Measurements from ENCODE around the gene CLDN4.
"Not testable (repeated sequence)": the region's sequence is repeated elsewhere in the genome, so short reads cannot be mapped to it uniquely, and the experiment has no call there.

CLDN4 gene, protein sequence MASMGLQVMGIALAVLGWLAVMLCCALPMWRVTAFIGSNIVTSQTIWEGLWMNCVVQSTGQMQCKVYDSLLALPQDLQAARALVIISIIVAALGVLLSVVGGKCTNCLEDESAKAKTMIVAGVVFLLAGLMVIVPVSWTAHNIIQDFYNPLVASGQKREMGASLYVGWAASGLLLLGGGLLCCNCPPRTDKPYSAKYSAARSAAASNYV

DNA sequence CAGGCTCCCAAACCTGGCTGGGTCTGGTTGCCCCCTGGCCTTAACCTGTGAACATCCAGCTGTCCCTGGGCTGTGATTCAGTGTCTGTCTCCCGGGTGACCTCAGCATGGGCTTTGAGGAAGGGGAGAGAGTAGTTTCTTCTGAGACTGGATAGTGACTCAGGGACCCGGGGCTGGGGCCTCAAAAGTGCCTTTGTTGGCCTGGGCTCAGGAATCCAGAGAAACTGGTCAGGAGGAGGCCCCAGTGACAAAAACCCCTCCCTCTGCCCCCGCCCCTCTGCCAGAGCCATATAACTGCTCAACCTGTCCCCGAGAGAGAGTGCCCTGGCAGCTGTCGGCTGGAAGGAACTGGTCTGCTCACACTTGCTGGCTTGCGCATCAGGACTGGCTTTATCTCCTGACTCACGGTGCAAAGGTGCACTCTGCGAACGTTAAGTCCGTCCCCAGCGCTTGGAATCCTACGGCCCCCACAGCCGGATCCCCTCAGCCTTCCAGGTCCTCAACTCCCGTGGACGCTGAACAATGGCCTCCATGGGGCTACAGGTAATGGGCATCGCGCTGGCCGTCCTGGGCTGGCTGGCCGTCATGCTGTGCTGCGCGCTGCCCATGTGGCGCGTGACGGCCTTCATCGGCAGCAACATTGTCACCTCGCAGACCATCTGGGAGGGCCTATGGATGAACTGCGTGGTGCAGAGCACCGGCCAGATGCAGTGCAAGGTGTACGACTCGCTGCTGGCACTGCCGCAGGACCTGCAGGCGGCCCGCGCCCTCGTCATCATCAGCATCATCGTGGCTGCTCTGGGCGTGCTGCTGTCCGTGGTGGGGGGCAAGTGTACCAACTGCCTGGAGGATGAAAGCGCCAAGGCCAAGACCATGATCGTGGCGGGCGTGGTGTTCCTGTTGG lies at the start of gene CLDN4:
CLDN4 (plus strand) TSS at position 316 of the 903 bp plus-strand sequence; CDS start at position 522, 206 bp downstream.
- DNase-seq = no peak

DNA sequence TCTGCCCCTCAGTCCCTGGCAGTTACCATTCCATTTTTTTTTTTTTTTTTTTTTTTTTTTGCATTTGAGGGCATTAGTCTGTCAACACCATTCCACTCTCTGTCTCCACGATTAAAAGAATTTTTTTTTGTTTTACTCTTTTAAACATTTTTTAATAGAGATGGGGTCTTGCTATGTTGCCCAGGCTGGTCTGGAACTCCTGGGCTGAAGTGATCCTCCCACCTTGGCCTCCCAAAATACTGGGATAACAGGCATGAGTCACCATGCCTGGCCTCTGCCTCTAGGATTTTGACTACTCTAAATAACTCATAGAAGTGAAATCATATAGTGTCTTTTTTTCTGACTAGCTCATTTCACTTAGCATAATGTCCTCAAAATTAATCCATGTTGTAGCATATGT lies 44.2 kb upstream of the CLDN4 start:
- DNase-seq = no peak

DNA sequence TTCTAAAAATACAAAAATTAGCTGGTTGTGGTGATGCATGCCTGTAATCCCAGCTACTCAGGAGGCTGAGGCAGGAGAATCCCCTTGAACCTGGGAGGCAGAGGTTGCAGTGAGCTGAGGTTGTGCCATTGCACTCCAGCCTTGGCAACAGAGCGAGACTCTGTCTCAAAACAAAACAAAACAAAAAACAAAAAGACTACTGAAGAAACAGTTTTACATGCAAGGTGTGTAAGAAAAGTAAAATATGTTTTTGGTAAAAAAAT lies 43.1 kb upstream of the CLDN4 start:
- not testable (repeated sequence) for DNase-seq

DNA sequence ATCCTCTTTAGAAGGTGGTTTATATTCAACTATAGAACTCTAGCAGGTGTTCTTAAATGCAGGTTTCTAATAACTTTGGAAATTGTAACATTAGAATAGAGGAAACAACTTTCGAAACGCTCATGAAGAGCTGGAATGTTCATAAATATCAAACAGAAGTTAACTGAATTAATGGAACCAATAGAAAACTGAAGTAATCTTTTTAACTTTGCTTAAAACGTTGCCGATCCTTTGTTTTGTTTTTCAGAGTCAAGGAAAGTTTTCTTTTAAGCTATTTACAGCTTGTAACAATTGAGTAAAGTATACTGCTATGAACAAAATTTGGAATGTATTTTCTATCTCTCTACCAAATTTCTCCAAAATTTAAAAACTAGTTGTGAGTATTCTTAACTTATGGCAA lies 41.7 kb upstream of the CLDN4 start:
- DNase-seq = no peak

DNA sequence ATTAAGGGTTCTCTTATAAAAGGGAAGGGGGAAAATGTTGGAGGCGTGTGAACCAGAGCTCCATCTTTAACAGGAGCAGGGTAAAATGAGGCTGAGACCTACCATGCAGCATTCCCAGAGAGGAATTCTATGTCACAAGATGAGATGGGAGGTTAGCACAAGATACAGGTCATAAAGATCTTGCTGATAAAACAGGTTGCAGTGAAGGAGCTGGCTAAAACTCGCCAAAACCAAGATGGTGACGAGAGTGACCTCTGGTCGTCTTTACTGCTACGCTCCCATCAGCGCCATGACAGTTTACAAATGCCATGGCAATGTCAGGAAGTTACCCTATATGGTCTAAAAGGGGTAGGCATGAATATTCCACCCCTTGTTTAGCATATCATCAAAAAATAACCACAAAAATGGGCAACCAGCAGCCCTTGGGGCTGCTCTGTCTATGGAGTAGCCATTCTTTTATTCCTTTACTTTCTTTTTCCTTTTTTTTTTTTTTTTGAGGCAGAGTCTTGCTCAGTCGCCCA lies 39.6 kb upstream of the CLDN4 start:
- DNase-seq = not testable (repeated sequence)

DNA sequence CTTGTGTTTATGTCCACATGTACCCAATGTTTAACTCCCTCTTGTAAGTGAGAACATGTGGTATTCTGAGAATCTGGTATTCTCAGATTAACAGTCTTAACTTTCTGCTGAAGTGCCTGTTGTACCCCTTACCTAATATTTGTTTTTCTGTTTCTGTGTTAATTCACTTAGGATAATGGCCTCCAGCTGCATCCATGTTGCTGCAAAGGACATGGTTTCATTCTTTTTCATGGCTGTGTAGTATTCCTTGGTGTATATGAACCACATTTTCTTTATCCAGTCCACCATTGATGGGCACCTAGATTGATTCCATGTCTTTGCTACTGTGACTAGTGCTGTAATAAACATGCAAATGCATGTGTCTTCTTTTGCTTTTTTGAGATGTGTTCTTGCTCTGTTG lies 35.6 kb upstream of the CLDN4 start:
- DNase-seq = not testable (repeated sequence)

DNA sequence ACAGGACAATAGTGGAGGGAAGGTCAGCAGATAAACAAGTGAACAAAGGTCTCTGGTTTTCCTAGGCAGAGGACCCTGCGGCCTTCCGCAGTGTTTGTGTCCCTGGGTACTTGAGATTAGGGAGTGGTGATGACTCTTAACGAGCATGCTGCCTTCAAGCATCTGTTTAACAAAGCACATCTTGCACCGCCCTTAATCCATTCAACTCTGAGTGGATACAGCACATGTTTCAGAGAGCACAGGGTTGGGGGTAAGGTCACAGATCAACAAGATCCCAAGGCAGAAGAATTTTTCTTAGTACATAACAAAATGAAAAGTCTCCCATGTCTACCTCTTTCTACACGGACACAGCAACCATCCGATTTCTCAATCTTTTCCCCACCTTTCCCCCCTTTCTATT lies 34.1 kb upstream of the CLDN4 start:
- not testable (repeated sequence) for DNase-seq

DNA sequence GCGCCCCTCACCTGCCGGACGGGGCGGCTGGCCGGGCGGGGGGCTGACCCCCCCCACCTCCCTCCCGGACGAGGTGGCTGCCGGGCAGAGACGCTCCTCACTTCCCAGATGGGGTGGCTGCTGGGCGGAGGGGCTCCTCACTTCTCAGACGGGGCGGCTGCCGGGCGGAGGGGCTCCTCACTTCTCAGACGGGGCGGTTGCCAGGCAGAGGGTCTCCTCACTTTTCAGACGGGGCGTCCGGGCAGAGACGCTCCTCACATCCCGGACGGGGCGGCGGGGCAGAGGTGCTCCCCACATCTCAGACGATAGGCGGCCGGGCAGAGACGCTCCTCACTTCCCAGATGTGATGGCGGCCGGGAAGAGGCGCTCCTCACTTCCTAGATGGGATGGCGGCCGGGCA lies 33.6 kb upstream of the CLDN4 start:
- not testable (repeated sequence) for DNase-seq

DNA sequence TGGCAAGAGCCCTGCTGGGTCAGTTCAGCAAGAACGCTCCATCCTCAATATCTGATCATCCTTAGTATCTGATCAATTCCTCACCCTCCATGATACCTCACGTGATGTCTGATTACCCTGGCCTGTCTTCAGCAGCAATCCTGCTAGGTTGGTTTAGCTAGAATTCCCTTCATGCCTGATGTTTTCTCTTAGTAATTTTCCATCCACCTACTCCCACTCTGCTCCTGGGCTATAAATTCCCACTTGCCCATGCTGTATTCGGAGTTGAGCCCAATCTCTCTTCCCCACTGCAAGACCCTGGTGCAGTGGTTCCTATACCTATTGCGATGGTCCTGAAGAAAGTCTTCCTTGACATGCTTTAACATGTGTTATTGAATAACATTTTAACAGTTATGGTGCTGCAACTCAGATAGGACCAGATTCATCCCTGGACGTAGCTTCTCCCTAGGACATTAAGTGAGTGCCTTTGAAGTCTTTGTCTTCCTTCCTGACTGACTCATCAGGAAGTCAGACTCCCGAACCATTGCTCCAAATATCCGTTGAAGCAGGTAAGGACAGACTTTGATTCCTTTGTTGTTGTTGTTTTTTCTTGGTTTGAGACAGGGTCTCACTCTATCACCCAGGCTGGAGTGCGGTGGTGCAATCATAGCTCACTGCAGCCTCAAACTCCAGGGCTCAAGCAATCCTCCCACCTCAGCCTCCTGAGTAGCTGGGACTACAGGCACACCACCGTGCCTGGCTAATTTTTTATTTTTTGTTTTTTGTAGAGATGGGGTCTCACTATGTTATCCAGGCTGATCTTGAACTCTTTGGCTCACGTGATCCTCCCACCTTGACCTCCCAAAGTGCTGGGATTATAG lies 31.3 kb upstream of the CLDN4 start:
- DNase-seq = no peak

DNA sequence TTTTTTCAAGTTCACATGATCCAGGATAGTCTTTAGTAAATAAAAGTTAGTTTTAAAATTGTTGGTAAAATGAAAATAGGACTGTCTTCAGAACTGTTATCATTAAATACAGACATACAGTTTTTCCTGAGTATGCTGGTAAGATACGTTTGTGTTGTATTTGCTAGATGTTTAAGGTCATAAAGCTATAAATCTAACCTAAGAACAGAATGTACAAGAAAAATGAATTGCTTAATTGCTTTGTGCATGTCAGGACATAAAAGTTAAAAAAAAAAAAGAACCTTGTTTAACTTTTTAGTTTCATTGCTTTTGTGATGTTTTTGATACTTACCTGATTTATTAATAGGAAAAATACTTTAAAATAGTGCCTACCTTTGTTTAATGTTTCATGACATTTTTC lies 29.2 kb upstream of the CLDN4 start:
- DNase-seq = no peak

DNA sequence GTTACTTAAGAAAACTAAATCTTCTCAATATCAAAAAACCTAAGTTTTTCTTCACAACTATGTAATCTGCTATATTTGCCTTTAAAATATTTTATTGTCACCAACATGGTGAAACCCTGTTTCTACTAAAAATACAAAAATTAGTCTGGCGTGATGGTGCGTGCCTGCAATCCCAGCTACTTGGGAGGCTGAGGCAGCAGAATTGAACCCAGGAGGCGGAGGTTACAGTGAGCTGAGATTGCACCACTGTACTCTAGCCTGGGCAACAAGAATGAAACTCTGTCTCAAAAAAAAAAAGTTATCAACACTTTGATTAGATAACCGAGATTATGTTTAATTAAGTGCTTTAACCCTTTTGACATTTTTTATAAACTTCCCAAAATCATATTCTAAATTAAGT lies 28.3 kb upstream of the CLDN4 start:
- no peak for DNase-seq

DNA sequence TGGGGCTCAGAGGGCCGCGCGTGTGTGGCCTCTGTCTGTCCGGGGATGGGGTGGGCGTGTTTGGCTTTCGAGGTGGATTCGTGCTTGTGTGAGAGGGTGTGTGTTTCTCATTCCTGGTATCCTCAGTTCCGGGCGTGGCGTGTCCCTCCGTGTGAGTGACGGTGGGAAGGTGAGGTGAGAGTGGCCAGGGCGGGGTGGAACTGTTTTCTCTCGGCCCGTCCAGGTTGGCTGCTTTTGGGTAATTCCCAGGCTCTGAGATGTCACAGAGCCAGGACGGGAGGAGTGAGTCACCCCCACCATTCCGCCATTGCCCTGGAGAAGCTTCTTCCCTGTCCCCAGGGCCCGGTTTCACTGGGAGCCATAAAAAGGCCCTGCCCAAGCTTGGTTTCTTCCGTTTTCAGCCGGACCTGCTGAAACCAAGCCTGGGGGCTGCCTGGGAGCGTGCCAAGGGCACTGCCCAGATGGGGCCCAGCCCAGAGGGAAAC lies 21.3 kb upstream of the CLDN4 start:
- DNase-seq = no peak

DNA sequence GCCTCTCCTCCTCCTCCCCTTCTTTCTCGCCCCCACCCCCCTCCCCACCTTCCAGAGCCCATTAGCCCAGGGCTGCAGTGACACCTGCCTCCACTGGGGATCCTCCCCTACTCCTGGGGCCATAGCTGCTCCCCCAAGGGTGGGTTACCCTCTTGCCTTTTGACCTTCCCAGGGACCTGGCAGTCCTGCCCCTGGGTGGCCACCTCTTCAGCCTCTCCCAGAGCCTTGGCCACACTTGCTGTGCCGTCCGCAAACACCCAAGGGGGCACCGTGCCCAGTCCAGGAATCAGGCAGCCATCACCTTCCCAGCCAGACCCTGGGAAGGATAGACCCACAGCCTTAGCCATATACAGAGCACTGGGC lies 19.8 kb upstream of the CLDN4 start:
- no peak for DNase-seq

DNA sequence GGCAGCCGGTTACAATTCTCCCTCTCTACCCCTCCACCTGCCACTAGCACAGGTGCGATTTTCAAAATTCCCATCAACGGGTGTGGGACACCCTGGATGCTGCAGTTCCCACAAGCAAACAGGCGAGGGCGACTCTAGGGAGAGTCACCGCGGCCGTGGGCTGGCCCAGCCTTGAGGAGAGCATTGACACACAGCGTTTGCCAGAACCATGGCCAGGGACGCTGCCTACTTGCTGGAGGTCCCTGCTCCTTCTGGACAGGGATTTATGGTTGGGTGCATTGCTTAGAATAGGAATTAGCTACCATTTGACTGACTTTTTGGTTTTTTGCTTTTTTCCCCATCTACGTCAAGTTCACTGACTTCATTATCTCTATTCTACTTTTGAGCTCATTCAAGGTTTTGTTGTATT lies 19.0 kb upstream of the CLDN4 start:
- peak; percentile 56 for DNase-seq

DNA sequence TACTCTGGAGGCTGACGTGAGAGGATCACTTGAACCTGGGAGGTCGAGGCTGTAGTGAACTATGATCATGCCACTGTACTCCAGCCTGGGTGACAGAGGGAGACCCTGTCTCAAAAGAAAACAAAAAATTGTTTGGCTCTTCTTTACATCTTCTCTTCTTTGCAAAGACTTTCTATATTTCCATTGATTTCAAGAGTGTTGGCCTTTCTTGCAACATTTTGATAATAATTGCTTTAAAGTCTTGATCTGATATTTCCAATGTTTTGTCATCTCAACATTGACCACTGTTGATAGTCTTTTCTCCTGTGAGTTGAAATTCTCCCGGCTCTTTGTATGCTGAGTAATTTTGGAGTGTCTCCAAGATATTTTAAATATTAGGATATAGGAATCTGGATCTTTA lies 17.8 kb upstream of the CLDN4 start:
- no peak for DNase-seq

DNA sequence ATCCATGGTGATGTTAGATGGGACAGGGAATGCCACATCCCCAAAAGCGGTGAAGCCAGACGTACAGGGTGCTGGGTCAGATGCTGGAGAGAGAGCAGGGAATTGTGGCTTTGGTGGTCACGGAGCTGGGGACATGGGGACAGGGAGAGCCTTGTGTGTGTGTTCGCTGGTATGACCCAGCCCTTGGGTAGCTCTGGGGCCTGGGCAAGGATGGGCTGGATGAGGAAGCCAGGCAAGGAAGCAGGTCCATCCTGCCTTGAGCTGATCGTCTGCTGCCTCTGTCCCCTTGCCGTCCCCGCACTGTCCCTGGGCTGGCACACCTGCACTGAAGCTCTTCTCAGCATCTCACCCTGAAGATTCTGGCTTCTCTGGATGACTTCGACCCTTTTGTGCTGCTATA lies 15.4 kb upstream of the CLDN4 start:
- DNase-seq = no peak

DNA sequence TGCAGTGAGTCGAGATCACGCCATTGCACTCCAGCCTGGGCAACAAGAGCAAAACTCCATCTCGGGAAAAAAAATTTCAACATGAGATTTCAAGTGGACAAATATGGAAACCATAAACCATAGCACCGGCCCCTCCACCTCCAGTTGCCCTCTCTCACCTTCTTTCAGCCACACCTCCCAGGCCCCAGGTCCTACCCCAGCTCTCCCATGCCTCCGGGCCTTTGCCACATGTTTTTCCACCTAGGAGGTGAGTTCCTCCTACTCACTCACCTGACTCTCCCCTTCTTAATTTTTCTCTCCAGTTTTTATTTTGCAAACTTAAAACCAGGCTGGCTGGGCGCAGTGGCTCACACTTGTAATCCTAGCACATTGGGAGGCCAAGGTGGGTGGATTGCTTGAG lies 13.7 kb upstream of the CLDN4 start:
- no peak for DNase-seq

DNA sequence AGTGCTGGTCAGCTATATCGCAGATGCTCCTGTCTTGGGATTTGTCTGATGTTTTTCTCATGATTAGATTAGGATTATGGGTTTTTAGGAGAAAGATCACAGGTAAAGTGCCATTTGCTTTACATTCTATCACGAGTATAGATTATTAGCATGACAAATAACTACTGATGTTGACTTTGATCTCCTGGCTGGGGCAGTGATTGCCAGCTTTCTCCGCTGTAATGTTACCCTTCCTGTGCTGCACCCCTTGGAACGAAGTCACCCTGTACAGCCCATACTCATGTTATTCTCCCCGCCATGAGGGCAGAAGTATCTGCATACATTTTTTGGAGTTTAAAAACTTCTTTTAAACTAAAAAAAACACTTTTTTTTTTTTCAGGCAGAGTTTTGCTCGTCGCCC lies 10.8 kb upstream of the CLDN4 start:
- DNase-seq = no peak

DNA sequence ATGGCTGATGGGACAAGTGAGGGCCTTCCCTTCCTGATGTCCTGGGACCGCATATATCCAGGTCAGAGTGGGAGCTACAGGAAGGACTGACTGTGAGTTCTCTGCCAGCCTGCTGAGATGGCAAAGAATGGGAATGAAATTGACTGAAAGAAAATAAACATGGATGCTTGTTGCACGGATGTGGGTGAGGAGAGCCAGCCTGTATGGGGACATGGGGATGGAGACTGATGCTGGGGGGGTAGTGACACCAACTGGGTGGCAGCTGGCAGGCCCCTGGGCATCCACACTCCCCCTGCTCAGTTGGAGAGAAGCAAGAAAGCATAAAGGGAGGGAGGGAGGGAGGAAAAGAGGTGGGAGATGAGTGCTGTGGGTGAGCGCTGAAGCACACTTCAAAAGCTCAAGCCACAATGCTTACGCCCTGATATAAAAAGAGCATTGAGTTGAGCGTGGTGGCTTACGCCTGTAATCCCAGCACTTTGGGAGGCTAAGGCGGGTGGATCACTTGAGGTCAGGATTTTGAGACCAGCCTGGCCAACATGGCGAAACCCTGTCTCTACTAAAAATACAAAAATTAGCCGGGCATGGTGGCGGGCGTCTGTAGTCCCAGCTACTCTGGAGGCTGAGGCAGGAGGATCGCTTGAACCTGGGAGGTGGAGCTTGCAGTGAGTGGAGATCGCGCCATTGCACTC lies 9.1 kb upstream of the CLDN4 start:
- DNase-seq = not testable (repeated sequence)

DNA sequence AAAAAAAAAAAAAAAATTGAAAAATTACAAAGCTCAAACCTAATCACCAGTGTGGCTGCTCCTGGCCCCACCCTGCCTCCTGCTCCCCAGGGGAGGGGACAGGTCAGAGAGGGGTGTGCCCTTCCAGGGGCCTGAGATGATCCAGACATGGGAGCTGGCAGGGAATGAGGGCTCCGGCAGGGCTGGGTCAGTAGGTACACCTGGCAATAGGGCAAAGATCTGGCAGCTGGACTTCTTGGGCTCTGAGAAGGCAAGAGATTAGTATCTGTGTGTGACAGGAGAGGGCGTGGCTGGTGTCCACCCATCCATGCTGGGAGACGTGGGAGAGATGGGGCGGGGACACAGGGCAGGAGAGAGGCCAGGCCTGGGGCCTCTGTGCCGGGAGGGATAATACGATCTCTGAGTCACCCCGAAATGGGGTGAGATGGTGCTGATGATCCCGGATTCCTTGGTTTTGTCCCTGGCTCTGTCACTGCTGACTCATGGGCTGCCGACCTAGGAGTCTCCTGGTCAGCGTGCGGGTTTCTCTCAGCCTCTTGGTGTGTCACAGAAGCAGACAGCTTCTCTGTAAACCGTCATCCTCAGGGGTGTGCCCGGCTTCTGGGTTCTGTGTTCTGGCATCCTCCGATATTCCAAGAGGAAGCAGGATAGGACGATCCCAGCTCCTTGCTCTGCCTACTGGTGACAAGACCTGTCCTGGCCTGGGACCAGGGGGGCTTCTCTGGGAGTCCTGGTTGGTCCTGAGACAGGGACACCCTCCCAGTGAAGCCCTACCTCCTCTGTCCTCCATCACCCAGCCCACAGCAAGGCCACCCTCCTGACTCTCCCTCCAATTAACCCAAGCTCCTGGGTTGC lies 8.2 kb upstream of the CLDN4 start:
- DNase-seq = no peak

DNA sequence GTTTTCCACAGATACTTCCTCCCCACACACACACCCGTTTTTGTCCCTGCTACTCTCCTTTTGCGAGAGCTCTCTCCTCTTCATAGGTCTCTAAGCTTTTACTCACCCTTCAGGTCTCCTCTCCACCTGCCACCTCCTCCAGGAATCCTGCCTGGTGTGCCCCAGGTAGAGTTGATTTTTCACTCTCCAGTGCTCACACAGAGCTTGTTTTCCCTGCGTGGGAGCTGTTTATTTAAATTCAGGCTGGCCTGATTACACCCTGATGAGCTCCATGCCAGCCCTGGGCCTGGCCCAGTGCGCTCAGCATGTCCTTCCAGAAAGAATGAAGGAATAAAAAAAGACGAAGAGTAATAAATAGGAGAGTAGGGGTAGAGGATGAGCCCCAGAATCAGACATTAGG lies 7.5 kb upstream of the CLDN4 start:
- no peak for DNase-seq
